ENCODE measurements around the gene CHDH.

DNA sequence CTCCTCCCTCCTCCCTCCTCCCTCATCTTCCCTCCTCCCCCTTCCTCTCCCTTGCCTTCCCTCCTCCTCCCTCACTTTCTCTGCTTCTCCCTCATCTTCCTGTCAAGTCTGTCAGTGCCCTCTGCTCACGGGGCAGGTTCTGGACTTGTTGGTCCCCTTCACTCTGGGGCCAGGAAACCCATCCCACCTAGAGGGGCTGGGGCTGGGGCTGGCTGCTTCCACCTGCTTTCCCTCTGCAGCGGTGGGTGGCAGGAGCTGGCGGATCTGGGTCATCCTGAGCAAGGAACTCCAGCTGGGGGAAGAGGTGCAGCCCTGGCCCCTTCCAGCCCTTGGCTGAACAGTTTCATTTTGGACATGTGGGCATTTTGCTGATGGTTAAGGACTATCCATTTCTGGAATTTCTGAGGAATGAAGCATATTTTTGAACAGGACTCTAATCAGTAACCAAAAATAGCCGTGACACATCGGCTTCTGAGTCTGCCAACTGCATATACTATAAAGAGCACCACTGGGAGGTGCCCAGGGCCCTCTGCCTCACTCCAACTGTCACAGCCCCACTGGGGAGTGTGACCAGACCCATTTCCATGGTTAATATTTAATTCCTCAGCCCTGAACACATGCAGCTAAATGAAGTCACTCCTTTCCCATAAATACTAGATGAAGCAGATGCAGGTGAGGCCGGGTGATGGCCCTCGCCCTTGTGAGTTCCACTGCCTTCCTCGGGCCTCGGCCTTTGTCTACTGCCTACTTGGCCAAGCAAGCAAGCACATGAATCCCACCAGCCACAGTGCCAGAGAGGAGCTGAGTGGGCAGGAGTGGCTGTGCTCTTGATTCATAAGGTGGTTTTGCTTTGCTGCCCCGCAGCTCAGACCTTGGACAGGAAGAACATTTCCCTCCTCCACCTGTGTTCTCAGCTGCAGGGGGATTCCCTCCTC, 39.8 kb downstream of the CHDH start:
- TF ChIP-seq POLR2A (IDR thresholded peaks at IDR 0.05), result no peak
- TF ChIP-seq, protein P1, sequence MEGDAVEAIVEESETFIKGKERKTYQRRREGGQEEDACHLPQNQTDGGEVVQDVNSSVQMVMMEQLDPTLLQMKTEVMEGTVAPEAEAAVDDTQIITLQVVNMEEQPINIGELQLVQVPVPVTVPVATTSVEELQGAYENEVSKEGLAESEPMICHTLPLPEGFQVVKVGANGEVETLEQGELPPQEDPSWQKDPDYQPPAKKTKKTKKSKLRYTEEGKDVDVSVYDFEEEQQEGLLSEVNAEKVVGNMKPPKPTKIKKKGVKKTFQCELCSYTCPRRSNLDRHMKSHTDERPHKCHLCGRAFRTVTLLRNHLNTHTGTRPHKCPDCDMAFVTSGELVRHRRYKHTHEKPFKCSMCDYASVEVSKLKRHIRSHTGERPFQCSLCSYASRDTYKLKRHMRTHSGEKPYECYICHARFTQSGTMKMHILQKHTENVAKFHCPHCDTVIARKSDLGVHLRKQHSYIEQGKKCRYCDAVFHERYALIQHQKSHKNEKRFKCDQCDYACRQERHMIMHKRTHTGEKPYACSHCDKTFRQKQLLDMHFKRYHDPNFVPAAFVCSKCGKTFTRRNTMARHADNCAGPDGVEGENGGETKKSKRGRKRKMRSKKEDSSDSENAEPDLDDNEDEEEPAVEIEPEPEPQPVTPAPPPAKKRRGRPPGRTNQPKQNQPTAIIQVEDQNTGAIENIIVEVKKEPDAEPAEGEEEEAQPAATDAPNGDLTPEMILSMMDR (IDR thresholded peaks at IDR 0.05), result no peak
